Endothelial cell of umbilical vein (primary cell): Measurements from ENCODE around the gene CEP70.

Source experiments
- JUN ChIP-seq: IDR thresholded peaks from 2 replicates; pipeline ENCODE4 v1.6.1; 2011; ENCODE audit warnings: borderline replicate concordance, low read depth; ENCODE audit not compliant: insufficient read length, insufficient read depth
- TF ChIP-seq, protein P1 (sequence below), 2 donors: IDR thresholded peaks; 1 replicate in 1 of 2; 2 replicates in 1 of 2; pipeline ENCODE4 v1.5.1; 2011; ENCODE audit warnings: low read length in 2 of 2, mild to moderate bottlenecking in 2 of 2, moderate library complexity in 2 of 2, control low read depth in 1 of 2, inconsistent platforms in 1 of 2, low read depth in 1 of 2; ENCODE audit not compliant: insufficient read depth in 1 of 2; ENCODE audit errors: extremely low read depth in 1 of 2
- TF ChIP-seq, protein P2 (sequence below): IDR thresholded peaks from 2 replicates; pipeline ENCODE4 v1.6.1; 2011; ENCODE audit not compliant: insufficient read depth, insufficient read length

DNA sequence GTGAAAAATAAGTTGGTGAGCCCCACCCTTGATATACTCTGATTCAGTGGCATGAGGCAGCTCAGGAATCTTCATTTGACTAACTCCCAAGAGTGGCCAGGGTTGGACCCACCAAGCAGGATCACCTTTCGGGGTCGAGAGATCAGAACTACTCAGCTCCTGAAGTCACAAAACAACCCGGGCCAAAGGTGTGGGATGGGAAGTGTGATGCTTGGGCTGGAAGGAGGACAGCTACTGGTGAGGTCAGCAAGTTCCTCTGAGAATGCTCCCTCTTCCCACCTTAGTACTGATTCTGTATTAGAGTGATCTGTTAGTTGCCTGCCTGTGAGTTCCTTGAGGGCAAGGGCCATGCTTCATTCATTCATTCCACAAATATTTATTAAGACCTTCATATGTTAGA lies 144.6 kb downstream of the CEP70 start:
- TF ChIP-seq, protein P1, sequence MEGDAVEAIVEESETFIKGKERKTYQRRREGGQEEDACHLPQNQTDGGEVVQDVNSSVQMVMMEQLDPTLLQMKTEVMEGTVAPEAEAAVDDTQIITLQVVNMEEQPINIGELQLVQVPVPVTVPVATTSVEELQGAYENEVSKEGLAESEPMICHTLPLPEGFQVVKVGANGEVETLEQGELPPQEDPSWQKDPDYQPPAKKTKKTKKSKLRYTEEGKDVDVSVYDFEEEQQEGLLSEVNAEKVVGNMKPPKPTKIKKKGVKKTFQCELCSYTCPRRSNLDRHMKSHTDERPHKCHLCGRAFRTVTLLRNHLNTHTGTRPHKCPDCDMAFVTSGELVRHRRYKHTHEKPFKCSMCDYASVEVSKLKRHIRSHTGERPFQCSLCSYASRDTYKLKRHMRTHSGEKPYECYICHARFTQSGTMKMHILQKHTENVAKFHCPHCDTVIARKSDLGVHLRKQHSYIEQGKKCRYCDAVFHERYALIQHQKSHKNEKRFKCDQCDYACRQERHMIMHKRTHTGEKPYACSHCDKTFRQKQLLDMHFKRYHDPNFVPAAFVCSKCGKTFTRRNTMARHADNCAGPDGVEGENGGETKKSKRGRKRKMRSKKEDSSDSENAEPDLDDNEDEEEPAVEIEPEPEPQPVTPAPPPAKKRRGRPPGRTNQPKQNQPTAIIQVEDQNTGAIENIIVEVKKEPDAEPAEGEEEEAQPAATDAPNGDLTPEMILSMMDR (IDR thresholded peaks at IDR 0.05; ENCODE audit: extremely low read depth in 1 of 2, insufficient read depth in 1 of 2, low read depth in 1 of 2, low read length in 2 of 2): no peak
- TF ChIP-seq, protein P2, sequence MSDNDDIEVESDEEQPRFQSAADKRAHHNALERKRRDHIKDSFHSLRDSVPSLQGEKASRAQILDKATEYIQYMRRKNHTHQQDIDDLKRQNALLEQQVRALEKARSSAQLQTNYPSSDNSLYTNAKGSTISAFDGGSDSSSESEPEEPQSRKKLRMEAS: no peak
- no peak for TF ChIP-seq JUN
